GM20000 (cell line): Measurements from ENCODE around the gene SSBP2.
"Not testable (repeated sequence)": the region's sequence is repeated elsewhere in the genome, so short reads cannot be mapped to it uniquely, and the experiment has no call there.

Source experiments
- DNase-seq: peaks from one replicate; pipeline ENCODE4 v3.0.0; 2012; ENCODE audit warnings: low spot score
- CTCF ChIP-seq: IDR thresholded peaks from 2 replicates; pipeline ENCODE4 v1.5.1; 2012; ENCODE audit warnings: mild to moderate bottlenecking, control low read depth; ENCODE audit errors: extremely low read depth, missing control alignments

The SSBP2 gene

GRCh38 chr5:81685471-81685870 is 65.4 kb downstream of the SSBP2 start:
- TF ChIP-seq CTCF, result no peak
- DNase-seq, result no peak

GRCh38 chr5:81679885-81680284 is 71.0 kb downstream of the SSBP2 start:
- no peak for TF ChIP-seq CTCF
- DNase-seq, result no peak

- DNase-seq, result no peak
- TF ChIP-seq CTCF, result no peak
These were observed 75.5 kb downstream of the SSBP2 start for GRCh38 chr5:81675420-81675819.

DNA sequence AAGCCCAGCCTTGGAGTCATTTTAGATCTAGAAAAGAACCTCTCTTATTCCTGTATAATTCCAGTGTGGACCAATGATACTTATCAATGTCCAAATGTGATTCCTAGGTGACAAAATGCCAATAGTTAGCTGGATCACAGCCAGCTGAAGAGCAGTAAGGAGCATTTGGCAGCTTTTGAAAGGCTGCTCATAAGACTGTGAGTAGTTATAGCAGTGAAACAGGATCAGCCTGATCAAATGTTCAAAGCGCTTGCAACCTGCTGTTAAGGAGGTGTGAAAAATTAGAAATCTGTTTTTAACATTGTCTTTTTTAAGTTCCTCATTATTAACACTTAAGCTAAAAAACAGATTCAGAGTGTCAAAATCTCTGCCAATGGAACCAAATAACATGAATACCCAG is 85.1 kb downstream of the SSBP2 start:
- no peak for DNase-seq
- no peak for TF ChIP-seq CTCF

GRCh38 chr5:81660624-81661023 is 90.3 kb downstream of the SSBP2 start:
- DNase-seq, result not testable (repeated sequence)

DNA sequence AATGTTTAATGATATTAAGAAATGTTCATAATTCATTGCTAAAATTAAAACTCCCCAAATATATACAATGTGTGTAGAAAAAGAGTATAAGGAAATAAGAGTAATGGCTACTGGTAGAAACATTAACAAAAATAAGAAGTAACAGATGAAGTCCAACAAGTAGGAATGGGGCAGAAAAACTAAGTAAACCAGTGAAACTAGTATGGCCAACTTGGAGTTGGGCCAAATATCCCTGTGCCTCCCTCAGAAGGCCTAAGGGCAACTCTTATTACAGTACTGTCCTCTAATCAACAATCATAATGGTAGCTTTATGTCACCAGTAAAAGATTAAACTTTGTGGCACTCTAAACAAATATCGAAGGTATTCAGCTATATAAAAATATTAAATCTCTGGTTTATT is 93.5 kb downstream of the SSBP2 start:
- TF ChIP-seq CTCF, result no peak
- DNase-seq, result no peak

DNA sequence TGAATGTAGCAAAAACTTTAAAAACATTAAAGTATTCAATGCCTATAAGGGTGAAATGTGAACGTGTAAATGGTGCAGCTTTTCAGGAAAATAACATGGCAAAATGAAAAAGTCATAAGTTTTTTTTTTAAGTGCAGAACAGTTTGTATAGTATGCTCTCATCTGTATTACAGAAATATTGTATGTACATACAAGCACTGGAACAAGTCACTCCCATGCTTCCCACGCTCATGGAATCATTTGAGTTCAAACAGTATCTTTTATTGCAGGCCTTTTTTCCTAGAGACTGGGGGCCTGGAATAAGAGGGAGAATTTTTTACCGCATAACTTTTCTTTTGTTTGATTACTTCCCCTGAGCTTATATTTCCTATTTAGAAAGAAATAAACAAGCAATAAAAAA is 94.1 kb downstream of the SSBP2 start:
- DNase-seq, result no peak
- TF ChIP-seq CTCF, result no peak

DNA sequence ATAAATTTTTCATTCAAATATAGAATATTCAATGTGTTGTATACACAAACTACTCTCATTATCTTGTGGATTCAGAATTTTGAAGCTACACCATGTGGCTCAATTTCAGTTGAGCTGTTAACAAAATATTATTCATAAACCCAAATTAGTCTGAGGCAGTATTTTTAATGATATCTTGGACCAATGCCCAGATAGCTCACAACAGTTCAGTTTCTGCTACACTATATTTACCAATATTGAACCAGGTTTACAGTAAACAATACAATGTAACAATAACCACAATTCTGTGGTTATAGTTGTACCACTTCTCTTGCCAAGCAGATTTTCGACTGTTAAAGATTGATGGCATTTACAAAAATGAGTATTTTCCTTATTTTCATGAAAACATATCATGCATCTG is 99.9 kb downstream of the SSBP2 start:
- DNase-seq, result no peak
- TF ChIP-seq CTCF, result no peak
